ENCODE data around the gene POLR3H.

DNA sequence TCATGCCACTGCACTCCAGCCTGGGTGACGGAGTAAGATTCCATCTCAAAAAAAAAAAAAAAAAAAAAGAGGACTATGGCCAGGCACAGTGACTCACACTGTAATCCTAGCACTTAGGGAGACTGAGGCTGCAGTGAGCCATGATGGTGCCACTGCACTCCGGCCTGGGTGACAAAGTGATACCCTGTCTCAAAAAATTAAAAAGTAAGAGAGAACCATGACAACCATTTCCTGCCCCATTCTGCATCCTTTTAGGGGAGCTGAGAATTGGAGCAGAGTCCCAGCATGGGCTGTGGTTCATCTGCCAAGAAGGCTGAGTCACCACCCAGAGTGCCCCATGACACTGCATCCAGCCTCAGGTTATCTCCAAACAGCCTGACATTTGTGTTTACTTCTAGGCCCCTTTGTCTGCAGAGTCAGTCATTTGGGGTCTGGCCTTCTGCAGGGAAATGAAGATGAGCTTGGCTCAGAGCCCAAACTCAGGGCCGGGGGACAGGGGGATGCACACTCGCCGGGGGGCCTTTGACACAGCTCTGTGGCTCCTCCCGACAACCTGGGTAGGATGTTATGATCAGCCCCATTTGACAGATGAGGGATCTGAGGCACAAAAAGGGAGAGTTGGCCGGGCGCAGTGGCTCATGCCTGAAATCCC is 21.3 kb upstream of the POLR3H start:
- TF ChIP-seq CTCF (conservative IDR thresholded peaks at IDR 0.05) (no peak), EZH2 (IDR thresholded peaks at IDR 0.05; ENCODE audit: low read depth) (no peak)

All from PC-9 (cell line).